ENCODE results near the gene SAP30BP. TPM values are rescaled to one million over a fixed set of nuclear protein-coding genes. Genes with fewer than 3 reads are reported as not detected.

The SAP30BP gene
- polyA plus RNA-seq, 1 donor (not counting 4 experiments of a cell fraction or from before 2014, with no cell fraction given), result 99.0 TPM

DNA sequence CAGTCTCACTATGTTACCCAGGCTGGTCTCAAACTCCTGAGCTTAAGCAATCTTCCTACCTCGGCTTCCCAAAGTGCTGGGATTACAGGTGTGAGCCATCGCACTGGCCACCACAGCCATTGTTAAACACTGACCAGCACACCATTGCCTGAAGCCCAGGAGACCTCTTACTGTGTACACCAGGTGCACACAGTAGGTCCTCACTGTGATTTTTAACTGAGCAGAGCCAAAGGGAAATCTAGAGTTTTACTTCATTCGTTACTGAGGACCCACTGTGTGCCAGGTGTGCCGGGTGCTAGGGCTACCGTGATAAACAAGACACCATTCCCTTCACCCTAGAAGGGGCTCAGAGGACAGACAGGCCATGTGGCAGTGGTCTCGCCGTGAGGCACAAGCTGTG, 58.4 kb downstream of the SAP30BP start:
- FAIRE-seq, result no peak
- Histone ChIP-seq H3K27ac (ENCODE audit: control insufficient read depth, insufficient read depth, low read length) (peak overlapping the region; percentile 18), H4K20me1 (ENCODE audit: control insufficient read depth, extremely low read depth, insufficient read depth, low read length) (peaks cover 55% of the 10 kb centered on the region), H3K4me3 (ENCODE audit: control insufficient read depth in 2 of 3, extremely low read depth in 1 of 3, insufficient read depth in 2 of 3, low read depth in 1 of 3, low read length in 3 of 3) (no peak overlapping the region), H3K4me2 (ENCODE audit: control insufficient read depth, extremely low read depth, insufficient read depth, low read depth, low read length) (peak overlapping the region; percentile 39), H3K36me3 (ENCODE audit: control insufficient read depth in 2 of 2, extremely low read depth in 1 of 2, insufficient read depth in 2 of 2, low read length in 2 of 2) (peaks cover 42 to 74% of the 10 kb centered on the region in 2 experiments), H3K79me2 (ENCODE audit: control insufficient read depth, insufficient read depth, low read length) (peaks cover 86% of the 10 kb centered on the region), H3K4me1 (ENCODE audit: control insufficient read depth, extremely low read depth, insufficient read depth, low read length) (peaks cover 25% of the 10 kb centered on the region), H3K27me3 (ENCODE audit: control insufficient read depth, extremely low read depth, insufficient read depth, low read length) (no peaks in the 10 kb centered on the region), H2AFZ (ENCODE audit: control insufficient read depth, low read length) (no peak overlapping the region), H3K9me1 (ENCODE audit: control insufficient read depth, extremely low read depth, insufficient read depth, low read length) (no peaks in the 10 kb centered on the region), H3K9ac (ENCODE audit: control insufficient read depth, extremely low read depth, insufficient read depth, low read length) (peak overlapping the region; percentile 4), H3K9me3 (ENCODE audit: control insufficient read depth, low read depth, low read length) (no peaks in the 10 kb centered on the region)
- no peak for DNase-seq (ENCODE audit: low read depth, low spot score)
- dilution Hi-C loops (cut with MboI; ENCODE audit: extremely low pct_ligation_motif_present, low sequenced_read_pairs), result loop anchor here (10.0 kb wide), 1 partner anchor 51 kb away; no protein-coding TSS in a partner anchor
- no peak for TF ChIP-seq EZH2 (IDR thresholded peaks at IDR 0.05; ENCODE audit: low read length)
- TF ChIP-seq, protein P1, sequence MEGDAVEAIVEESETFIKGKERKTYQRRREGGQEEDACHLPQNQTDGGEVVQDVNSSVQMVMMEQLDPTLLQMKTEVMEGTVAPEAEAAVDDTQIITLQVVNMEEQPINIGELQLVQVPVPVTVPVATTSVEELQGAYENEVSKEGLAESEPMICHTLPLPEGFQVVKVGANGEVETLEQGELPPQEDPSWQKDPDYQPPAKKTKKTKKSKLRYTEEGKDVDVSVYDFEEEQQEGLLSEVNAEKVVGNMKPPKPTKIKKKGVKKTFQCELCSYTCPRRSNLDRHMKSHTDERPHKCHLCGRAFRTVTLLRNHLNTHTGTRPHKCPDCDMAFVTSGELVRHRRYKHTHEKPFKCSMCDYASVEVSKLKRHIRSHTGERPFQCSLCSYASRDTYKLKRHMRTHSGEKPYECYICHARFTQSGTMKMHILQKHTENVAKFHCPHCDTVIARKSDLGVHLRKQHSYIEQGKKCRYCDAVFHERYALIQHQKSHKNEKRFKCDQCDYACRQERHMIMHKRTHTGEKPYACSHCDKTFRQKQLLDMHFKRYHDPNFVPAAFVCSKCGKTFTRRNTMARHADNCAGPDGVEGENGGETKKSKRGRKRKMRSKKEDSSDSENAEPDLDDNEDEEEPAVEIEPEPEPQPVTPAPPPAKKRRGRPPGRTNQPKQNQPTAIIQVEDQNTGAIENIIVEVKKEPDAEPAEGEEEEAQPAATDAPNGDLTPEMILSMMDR (optimal IDR thresholded peaks at IDR 0.05 in 1 of 3, IDR thresholded peaks at IDR 0.05 in 1 of 3, conservative IDR thresholded peaks at IDR 0.05 in 1 of 3; ENCODE audit: extremely low read depth in 1 of 3, insufficient read depth in 2 of 3, low read length in 3 of 3), result no peak

DNA sequence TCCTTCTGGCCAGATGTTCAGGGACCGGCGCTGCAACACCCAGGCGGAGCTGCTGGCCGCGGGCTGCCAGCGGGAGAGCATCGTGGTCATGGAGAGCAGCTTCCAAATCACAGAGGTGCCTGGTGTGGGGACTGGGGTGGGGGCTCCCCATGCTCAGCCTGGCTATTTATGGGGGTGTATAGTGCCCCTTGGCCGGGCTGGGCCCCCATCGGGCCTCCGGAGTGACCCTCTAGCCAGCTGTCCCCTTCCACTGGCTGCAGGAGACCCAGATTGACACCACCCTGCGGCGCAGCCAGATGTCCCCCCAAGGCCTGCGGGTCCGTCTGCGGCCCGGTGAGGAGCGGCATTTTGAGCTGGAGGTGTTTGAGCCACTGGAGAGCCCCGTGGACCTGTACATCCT, 60.3 kb downstream of the SAP30BP start:
- Histone ChIP-seq H3K27ac (ENCODE audit: control insufficient read depth, insufficient read depth, low read length) (no peak overlapping the region), H4K20me1 (ENCODE audit: control insufficient read depth, extremely low read depth, insufficient read depth, low read length) (peaks cover 74% of the 10 kb centered on the region), H3K9me1 (ENCODE audit: control insufficient read depth, extremely low read depth, insufficient read depth, low read length) (no peaks in the 10 kb centered on the region), H3K79me2 (ENCODE audit: control insufficient read depth, insufficient read depth, low read length) (peaks cover 91% of the 10 kb centered on the region), H3K4me1 (ENCODE audit: control insufficient read depth, extremely low read depth, insufficient read depth, low read length) (peaks cover 20% of the 10 kb centered on the region), H3K27me3 (ENCODE audit: control insufficient read depth, extremely low read depth, insufficient read depth, low read length) (no peaks in the 10 kb centered on the region), H3K36me3 (ENCODE audit: control insufficient read depth in 2 of 2, extremely low read depth in 1 of 2, insufficient read depth in 2 of 2, low read length in 2 of 2) (peaks cover 57 to 82% of the 10 kb centered on the region in 2 experiments), H3K4me3 (ENCODE audit: control insufficient read depth in 2 of 3, extremely low read depth in 1 of 3, insufficient read depth in 2 of 3, low read depth in 1 of 3, low read length in 3 of 3) (no peak overlapping the region), H3K9ac (ENCODE audit: control insufficient read depth, extremely low read depth, insufficient read depth, low read length) (no peak overlapping the region), H3K4me2 (ENCODE audit: control insufficient read depth, extremely low read depth, insufficient read depth, low read depth, low read length) (no peak overlapping the region), H3K9me3 (ENCODE audit: control insufficient read depth, low read depth, low read length) (no peaks in the 10 kb centered on the region), H2AFZ (ENCODE audit: control insufficient read depth, low read length) (no peak overlapping the region)
- no peak for DNase-seq (ENCODE audit: low read depth, low spot score)
- dilution Hi-C loops (cut with MboI; ENCODE audit: extremely low pct_ligation_motif_present, low sequenced_read_pairs), result loop anchor here (10.0 kb wide), 1 partner anchor 53 kb away; no protein-coding TSS in a partner anchor
- no peak for FAIRE-seq
- TF ChIP-seq EZH2 (IDR thresholded peaks at IDR 0.05; ENCODE audit: low read length), result no peak
- TF ChIP-seq, protein P1 (optimal IDR thresholded peaks at IDR 0.05 in 1 of 3, IDR thresholded peaks at IDR 0.05 in 1 of 3, conservative IDR thresholded peaks at IDR 0.05 in 1 of 3; ENCODE audit: extremely low read depth in 1 of 3, insufficient read depth in 2 of 3, low read length in 3 of 3), result no peak

Measured in keratinocyte (primary cell).